ENCODE results near the gene BSND.
"Not testable (repeated sequence)": the region's sequence is repeated elsewhere in the genome, so short reads cannot be mapped to it uniquely, and the experiment has no call there.

Gene BSND

DNA sequence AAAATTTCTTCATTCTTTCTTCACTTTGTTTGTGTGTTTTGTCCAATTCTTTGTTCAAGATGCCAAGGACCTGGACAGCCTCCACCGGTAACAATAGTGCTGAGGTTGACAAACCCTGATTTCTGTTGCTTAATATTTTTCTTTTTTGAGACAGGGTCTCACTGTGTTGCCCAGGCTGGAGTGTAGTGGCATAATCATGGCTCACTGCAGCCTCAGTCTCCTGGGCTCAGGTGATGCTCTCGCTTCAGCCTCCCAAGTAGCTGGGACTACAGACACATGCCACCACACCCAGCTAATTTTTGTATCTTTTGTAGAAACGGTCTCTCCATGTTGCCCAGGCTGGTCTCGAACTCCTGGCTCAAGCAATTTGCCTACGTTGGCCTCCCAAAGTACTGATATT, 34.9 kb upstream of the BSND start:
- H3K27me3 ChIP-seq (ENCODE audit: control insufficient read depth, insufficient read depth, low read length); H3K9ac ChIP-seq (ENCODE audit: low read depth, low read length); H3K36me3 ChIP-seq (ENCODE audit: control insufficient read depth, insufficient read depth, low read length); H3K4me3 ChIP-seq (ENCODE audit: low read depth, low read length); H3K9me3 ChIP-seq (ENCODE audit: control insufficient read depth, insufficient read depth, low read length): not testable (repeated sequence)
- peaks cover 13% of the 10 kb centered on the region for H3K4me1 ChIP-seq (ENCODE audit: control insufficient read depth, insufficient read depth, low read length)

DNA sequence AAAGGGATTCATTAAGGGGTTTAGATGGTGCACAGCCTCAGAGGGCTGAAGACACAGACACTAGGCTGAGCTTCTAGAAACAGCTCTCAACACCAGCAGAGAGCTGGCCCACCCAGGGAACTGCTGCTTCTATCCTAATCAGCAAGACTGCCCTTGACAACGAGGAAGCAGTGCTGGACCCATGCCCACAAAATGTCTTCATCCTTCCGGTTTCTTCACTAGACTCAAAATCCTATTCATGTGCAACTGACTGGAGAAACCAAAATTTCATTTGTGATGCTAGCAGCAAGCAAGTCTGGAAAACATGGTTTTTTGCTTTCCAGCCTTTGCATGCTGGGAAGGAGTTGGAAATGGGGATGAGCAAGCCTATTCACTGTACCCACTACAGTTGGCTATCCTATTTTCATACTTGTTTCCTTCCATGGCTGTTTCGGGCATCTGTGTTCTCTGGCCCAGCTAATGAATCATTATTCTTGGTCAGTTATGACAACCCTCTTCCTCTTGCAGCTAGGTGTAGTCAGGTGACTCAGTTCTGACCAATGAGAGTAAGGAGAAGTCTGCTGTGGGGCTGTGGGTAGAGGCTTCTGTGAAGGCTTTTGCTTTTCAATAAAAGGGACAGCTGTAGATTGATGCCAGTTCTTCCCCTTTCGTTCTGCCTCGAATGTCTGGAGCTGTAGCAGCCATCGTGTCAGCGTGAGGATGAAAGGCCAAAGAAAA, 33.0 kb upstream of the BSND start:
- H3K4me3 ChIP-seq (ENCODE audit: low read depth, low read length) = no peak overlapping the region

DNA sequence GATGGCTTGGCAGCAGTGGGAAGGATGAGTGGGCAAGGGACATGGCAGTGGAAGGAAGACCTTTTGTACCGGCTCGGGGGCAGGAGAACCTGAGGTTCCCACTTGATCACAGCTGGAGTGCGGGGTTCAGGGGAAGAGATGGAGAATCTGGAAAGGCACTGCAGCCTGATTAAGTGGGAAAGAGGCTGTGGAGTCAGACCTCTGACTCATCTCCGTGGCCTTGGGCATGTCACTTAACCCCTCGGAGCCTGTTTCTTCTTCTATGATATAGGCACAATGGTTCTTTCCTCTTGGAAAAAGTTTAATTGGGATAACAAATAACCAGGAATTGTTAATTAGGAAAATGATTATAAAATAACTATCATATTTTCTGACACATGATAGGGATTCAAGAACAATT, 31.4 kb upstream of the BSND start:
- no peak overlapping the region for H3K4me3 ChIP-seq (ENCODE audit: low read depth, low read length)
- no peaks in the 10 kb centered on the region for H3K36me3 ChIP-seq (ENCODE audit: control insufficient read depth, insufficient read depth, low read length)
- H3K4me1 ChIP-seq (ENCODE audit: control insufficient read depth, insufficient read depth, low read length) = peaks cover 8% of the 10 kb centered on the region
- H3K27me3 ChIP-seq (ENCODE audit: control insufficient read depth, insufficient read depth, low read length) = no peaks in the 10 kb centered on the region
- no peaks in the 10 kb centered on the region for H3K9me3 ChIP-seq (ENCODE audit: control insufficient read depth, insufficient read depth, low read length)
- H3K9ac ChIP-seq (ENCODE audit: low read depth, low read length) = no peak overlapping the region

More for the DNA sequence above, 33.0 kb upstream of the BSND start:
- Histone ChIP-seq H3K36me3 (ENCODE audit: control insufficient read depth, insufficient read depth, low read length) (no peaks in the 10 kb centered on the region), H3K9me3 (ENCODE audit: control insufficient read depth, insufficient read depth, low read length) (no peaks in the 10 kb centered on the region), H3K4me1 (ENCODE audit: control insufficient read depth, insufficient read depth, low read length) (peaks cover 13% of the 10 kb centered on the region), H3K27me3 (ENCODE audit: control insufficient read depth, insufficient read depth, low read length) (no peaks in the 10 kb centered on the region), H3K9ac (ENCODE audit: low read depth, low read length) (no peak overlapping the region)

DNA sequence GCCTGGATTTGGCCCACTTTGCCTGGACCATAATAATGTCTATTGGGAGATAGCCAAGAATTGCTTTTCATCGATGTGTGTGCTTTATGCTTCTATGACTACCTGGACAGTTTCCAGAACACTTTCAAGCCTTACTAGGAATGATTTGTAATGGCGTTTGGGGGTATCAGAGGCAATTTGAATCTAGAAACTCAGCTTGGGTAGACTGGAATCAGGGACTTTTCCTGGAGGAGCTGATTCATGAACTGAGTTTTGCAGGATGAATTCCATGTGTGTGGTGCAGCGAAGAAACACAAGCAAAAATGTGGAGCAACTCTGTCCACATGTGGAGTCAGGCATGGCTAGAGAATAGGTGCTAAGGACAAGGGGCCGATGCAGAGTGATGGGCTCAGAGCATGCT, 30.2 kb upstream of the BSND start:
- Histone ChIP-seq H3K9me3 (ENCODE audit: control insufficient read depth, insufficient read depth, low read length) (no peaks in the 10 kb centered on the region), H3K36me3 (ENCODE audit: control insufficient read depth, insufficient read depth, low read length) (no peaks in the 10 kb centered on the region), H3K9ac (ENCODE audit: low read depth, low read length) (no peak overlapping the region), H3K27me3 (ENCODE audit: control insufficient read depth, insufficient read depth, low read length) (no peaks in the 10 kb centered on the region), H3K4me1 (ENCODE audit: control insufficient read depth, insufficient read depth, low read length) (peaks cover under 1% of the 10 kb centered on the region), H3K4me3 (ENCODE audit: low read depth, low read length) (no peak overlapping the region)

DNA sequence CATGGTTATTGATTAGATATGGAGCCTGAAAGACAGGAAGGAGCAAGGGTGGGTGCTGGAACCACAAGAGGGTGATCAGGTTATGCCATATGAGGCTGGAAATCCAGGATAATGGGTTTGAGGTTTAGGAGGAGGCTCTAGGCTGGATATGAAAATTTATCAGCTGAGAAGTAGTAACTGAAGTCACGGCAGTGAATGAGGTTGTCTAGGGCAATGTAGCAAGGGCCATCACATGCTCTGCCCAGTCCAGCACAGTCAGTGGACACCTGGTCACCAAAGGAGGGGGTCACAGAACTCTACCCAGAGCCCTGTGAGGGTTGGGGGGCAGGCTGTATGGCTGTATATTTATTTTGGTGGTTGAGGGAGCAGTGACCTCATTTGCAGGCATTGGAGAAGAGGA, 28.9 kb upstream of the BSND start:
- H3K9ac ChIP-seq (ENCODE audit: low read depth, low read length) = no peak overlapping the region
- no peak overlapping the region for H3K4me3 ChIP-seq (ENCODE audit: low read depth, low read length)
- H3K9me3 ChIP-seq (ENCODE audit: control insufficient read depth, insufficient read depth, low read length) = no peaks in the 10 kb centered on the region
- no peaks in the 10 kb centered on the region for H3K27me3 ChIP-seq (ENCODE audit: control insufficient read depth, insufficient read depth, low read length)
- no peaks in the 10 kb centered on the region for H3K4me1 ChIP-seq (ENCODE audit: control insufficient read depth, insufficient read depth, low read length)
- H3K36me3 ChIP-seq (ENCODE audit: control insufficient read depth, insufficient read depth, low read length) = no peaks in the 10 kb centered on the region

DNA sequence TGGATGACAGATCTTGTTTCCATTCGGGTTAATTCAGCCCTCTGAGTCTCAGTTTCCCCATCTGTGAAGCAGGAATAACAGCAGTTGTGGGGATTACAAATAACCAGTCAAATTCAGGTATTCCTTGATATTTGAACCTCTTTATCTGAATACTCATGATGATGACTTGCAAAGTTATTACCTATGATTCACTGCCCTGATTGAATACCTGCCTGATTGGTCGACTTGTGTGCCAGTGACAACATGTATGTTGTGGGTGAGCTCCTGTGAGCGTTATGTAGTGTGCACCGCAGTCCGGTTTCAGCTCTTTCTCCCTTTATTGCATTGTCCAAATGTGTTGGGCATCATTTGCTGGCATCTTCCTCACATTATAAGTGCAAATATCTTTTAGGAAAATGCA, 27.8 kb upstream of the BSND start:
- no peaks in the 10 kb centered on the region for H3K27me3 ChIP-seq (ENCODE audit: control insufficient read depth, insufficient read depth, low read length)
- H3K4me3 ChIP-seq (ENCODE audit: low read depth, low read length) = no peak overlapping the region
- no peaks in the 10 kb centered on the region for H3K9me3 ChIP-seq (ENCODE audit: control insufficient read depth, insufficient read depth, low read length)
- no peaks in the 10 kb centered on the region for H3K36me3 ChIP-seq (ENCODE audit: control insufficient read depth, insufficient read depth, low read length)
- no peak overlapping the region for H3K9ac ChIP-seq (ENCODE audit: low read depth, low read length)
- no peaks in the 10 kb centered on the region for H3K4me1 ChIP-seq (ENCODE audit: control insufficient read depth, insufficient read depth, low read length)

DNA sequence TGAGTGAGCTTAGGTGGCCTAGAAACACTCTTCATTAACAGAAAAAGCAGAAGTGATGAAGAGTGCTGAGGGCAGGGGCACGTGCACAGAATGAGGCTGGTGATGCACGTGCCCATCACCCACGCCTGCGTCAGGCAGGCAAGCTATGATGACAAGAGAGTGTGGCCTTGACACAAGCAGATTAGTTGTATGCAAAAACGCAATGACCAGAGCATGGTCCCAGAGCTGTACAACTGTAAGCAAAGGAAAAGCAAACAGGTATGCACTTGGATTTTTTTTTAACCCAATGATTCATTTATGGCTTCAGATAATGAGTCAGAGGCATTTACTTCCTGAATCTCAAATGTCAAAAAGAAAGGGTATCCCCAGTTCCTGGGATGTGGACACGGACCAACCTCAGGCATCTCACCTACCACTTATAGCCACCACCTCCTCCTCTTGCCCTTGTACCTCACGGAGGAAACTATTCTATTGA, 27.4 kb upstream of the BSND start:
- Histone ChIP-seq H3K9ac (ENCODE audit: low read depth, low read length) (no peak overlapping the region), H3K9me3 (ENCODE audit: control insufficient read depth, insufficient read depth, low read length) (no peaks in the 10 kb centered on the region), H3K36me3 (ENCODE audit: control insufficient read depth, insufficient read depth, low read length) (no peaks in the 10 kb centered on the region), H3K4me3 (ENCODE audit: low read depth, low read length) (no peak overlapping the region), H3K27me3 (ENCODE audit: control insufficient read depth, insufficient read depth, low read length) (no peaks in the 10 kb centered on the region), H3K4me1 (ENCODE audit: control insufficient read depth, insufficient read depth, low read length) (no peaks in the 10 kb centered on the region)

DNA sequence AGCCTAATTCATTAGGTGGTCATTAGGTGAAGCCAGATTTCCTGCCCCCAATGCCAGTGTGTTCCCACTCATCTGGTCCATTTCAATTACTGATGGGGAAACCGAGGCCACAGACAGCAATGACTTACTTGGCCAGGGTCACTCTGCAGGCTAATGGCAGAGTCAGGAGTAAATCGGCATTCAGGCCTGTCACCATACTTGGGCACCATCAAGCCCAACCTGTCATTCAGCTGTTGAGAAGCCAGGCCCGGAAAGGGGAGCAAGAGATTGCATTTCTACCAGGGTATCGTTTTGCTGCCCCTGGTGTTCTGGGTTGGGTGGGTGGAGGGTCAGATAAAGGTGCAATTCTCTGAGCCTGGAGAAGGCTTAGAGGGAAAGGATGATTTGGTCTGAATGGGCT, 26.3 kb upstream of the BSND start:
- Histone ChIP-seq H3K9ac (ENCODE audit: low read depth, low read length) (no peak overlapping the region), H3K4me3 (ENCODE audit: low read depth, low read length) (no peak overlapping the region), H3K27me3 (ENCODE audit: control insufficient read depth, insufficient read depth, low read length) (no peaks in the 10 kb centered on the region), H3K4me1 (ENCODE audit: control insufficient read depth, insufficient read depth, low read length) (no peaks in the 10 kb centered on the region), H3K9me3 (ENCODE audit: control insufficient read depth, insufficient read depth, low read length) (no peaks in the 10 kb centered on the region), H3K36me3 (ENCODE audit: control insufficient read depth, insufficient read depth, low read length) (no peaks in the 10 kb centered on the region)

DNA sequence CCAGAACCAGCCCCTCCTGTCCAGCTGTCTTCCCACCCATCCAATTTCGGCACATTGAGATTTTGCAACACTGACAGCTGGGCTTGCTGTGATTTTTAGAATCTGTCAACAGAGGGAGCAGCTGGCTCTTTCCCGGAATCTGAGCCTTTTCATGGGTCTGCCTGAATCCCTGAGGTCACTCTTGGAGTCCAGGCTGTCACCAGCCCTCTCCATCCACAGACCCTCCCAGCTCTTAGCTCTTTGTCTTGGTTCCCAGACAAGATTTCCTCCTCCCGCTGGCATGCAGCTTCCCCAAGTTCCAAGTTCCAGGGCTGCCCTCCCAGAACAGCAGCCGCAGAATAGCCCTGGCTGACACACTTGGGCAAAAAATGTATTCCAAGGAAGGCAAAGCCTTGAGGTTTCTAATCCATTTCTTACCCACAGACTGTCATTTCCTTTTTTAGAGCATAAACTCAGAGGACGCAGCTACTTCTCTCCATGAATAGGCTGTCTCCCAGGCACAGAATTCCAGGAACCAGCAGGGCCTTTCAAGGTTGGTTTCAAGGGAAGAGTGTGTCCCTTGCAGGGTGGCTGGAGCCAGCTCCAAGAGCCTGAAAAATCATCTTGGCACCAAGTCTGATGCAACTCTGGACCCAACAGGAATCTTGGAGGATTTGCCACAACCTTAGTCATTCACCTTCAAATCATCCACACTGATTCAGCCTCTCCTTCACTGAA, 25.4 kb upstream of the BSND start:
- no peak overlapping the region for H3K4me3 ChIP-seq (ENCODE audit: low read depth, low read length)
- H3K36me3 ChIP-seq (ENCODE audit: control insufficient read depth, insufficient read depth, low read length) = no peaks in the 10 kb centered on the region
- H3K9ac ChIP-seq (ENCODE audit: low read depth, low read length) = no peak overlapping the region
- no peaks in the 10 kb centered on the region for H3K9me3 ChIP-seq (ENCODE audit: control insufficient read depth, insufficient read depth, low read length)
- peaks cover 3% of the 10 kb centered on the region for H3K27me3 ChIP-seq (ENCODE audit: control insufficient read depth, insufficient read depth, low read length)
- H3K4me1 ChIP-seq (ENCODE audit: control insufficient read depth, insufficient read depth, low read length) = no peaks in the 10 kb centered on the region

DNA sequence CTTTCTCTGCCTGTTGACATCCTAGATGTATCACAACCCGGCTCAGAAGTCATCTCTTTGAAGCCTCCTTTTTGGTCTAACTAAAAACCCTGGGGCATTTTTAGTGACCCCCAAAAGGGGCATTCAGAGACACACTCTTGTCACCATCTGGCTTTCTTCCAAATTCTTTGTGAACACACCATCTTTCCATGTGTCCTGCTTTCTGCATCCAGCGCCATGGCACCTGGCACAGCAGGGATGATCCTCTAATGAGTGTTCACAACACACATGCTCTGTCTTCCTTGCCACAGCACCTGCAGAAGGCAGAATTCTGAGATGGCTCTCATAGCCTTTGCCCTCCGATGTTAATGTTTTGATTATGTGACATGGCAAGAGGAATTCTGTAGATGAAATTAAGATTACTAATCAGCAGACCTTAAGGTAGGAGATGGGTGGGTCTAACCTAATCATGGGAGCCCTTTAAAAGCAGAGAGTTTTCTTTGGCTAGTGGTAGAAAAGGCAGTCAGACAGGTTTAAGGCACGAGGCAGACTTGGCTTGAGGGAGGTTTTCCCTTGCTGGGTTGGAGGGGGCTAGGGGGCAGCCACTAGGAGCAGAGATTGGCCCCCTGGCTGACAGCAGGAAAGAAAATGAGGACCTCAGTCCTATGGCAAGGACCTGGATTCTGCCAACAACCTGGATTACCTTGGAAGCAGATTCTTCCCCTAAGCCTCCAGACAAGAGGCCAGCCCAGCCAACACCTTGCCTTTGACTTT, 23.2 kb upstream of the BSND start:
- Histone ChIP-seq H3K36me3 (ENCODE audit: control insufficient read depth, insufficient read depth, low read length) (no peaks in the 10 kb centered on the region), H3K9ac (ENCODE audit: low read depth, low read length) (no peak overlapping the region), H3K4me3 (ENCODE audit: low read depth, low read length) (no peak overlapping the region), H3K27me3 (ENCODE audit: control insufficient read depth, insufficient read depth, low read length) (peaks cover 18% of the 10 kb centered on the region), H3K4me1 (ENCODE audit: control insufficient read depth, insufficient read depth, low read length) (no peaks in the 10 kb centered on the region), H3K9me3 (ENCODE audit: control insufficient read depth, insufficient read depth, low read length) (no peaks in the 10 kb centered on the region)

DNA sequence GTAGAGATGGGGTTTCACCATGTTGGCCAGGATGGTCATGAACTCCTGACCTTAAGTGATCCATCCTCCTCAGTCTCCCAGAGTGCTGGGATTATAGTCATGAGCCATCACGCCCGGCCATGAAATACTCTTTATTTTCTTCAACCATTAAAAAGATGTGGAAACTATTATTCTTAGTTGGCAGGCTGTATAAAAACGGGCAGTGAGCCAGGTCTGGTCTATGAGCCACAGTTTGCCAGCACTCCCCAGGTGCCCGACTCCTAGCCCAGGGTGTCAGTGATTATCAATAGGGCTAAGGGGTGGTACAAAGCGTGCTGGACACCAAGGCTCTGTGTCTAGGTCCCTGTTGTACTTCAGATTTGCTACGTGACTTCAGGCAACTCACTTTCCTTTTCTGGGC, 22.0 kb upstream of the BSND start:
- Histone ChIP-seq H3K4me1 (ENCODE audit: control insufficient read depth, insufficient read depth, low read length) (no peaks in the 10 kb centered on the region), H3K9ac (ENCODE audit: low read depth, low read length) (no peak overlapping the region), H3K4me3 (ENCODE audit: low read depth, low read length) (no peak overlapping the region), H3K36me3 (ENCODE audit: control insufficient read depth, insufficient read depth, low read length) (no peaks in the 10 kb centered on the region), H3K9me3 (ENCODE audit: control insufficient read depth, insufficient read depth, low read length) (no peaks in the 10 kb centered on the region), H3K27me3 (ENCODE audit: control insufficient read depth, insufficient read depth, low read length) (peaks cover 18% of the 10 kb centered on the region)
